Esophagus muscularis mucosa (tissue), 4 donors: Measurements from ENCODE around the gene MYL5. TPM values are rescaled to one million over a fixed set of nuclear protein-coding genes. Genes with fewer than 3 reads are reported as not detected.

Experiments
- DNase-seq: peaks from one replicate; pipeline ENCODE4 v3.0.0-alpha.2; 2017; ENCODE audit errors: extremely low spot score
- H3K27ac ChIP-seq, 4 donors: fragments of 200-600 bp; sonication (generic); replicated peaks in 1 of 4; 1 replicate in 3 of 4; 2 replicates in 1 of 4; pipeline ENCODE4 v1.5.1; 2016 to 2019; ENCODE audit warnings: mild to moderate bottlenecking in 1 of 4
- H3K27me3 ChIP-seq, 4 donors: fragments of 200-600 bp; sonication (generic); one replicate each; pipeline versions ENCODE4 v1.5.1 to v1.6.0; 2016 to 2019
- H3K36me3 ChIP-seq, 4 donors: fragments of 200-600 bp; sonication (generic); one replicate each; pipeline ENCODE4 v1.5.1; 2016 to 2019
- H3K4me1 ChIP-seq, 4 donors: fragments of 200-600 bp; sonication (generic); one replicate each; pipeline ENCODE4 v1.5.1; 2016 to 2019
- H3K4me3 ChIP-seq, 4 donors: fragments of 200-600 bp; sonication (generic); 1 replicate in 2 of 4; 2 replicates in 2 of 4; pipeline ENCODE4 v1.5.1; 2016 to 2019; ENCODE audit warnings: mild to moderate bottlenecking in 4 of 4, moderate library complexity in 1 of 4
- H3K9me3 ChIP-seq, 4 donors: fragments of 200-600 bp; sonication (generic); 1 replicate in 3 of 4; 2 replicates in 1 of 4; pipeline ENCODE4 v1.5.1; 2016 to 2019
- EP300 ChIP-seq: sonication (generic); formaldehyde crosslinking; IDR thresholded peaks from one replicate; pipeline ENCODE4 v1.6.1; 2017; ENCODE audit warnings: antibody characterized with exemption
- POLR2A ChIP-seq: fragments of 450-650 bp; IDR thresholded peaks from one replicate; pipeline ENCODE4 v1.6.1; 2017; ENCODE audit warnings: antibody characterized with exemption, moderate library complexity, mild to moderate bottlenecking, low read depth
- POLR2AphosphoS5 ChIP-seq, 2 donors: sonication (generic); formaldehyde crosslinking; IDR thresholded peaks; one replicate each; pipeline ENCODE4 v1.6.1; 2017; ENCODE audit warnings: antibody characterized with exemption in 2 of 2
- WGBS: methylation state at CpG from one replicate; pipeline ENCODE4 v1.1.5; 2018; 5-methylcytosine and 5-hydroxymethylcytosine counted together
- intact Hi-C: fragments of 100-400 bp; cut with DNase I; formaldehyde crosslinking; loops from one replicate; pipeline ENCODE4 v1.15.1; 2023
- total RNA-seq, 4 donors: library from RNA; depleted of rRNA; stranded (reverse); fragments of >200 nt; gene quantifications; one replicate each; pipeline versions ENCODE4 v1.1.0 to v1.2.1, GENCODE V29; 2016
- TF ChIP-seq, protein P1 (sequence below), 3 experiments: fragments of 200-600 bp in 2 of 3; fragments of 450-650 bp in 1 of 3; sonication (generic) in 2 of 3; IDR thresholded peaks; one replicate each; pipeline ENCODE4 v1.5.1; 2017 to 2019; ENCODE audit warnings: antibody characterized with exemption in 3 of 3, mild to moderate bottlenecking in 2 of 3, moderate library complexity in 1 of 3

MYL5 gene
- total RNA-seq, 4 donors from 2014 or later = 7.9 to 9.9 (median 9.6) TPM

DNA sequence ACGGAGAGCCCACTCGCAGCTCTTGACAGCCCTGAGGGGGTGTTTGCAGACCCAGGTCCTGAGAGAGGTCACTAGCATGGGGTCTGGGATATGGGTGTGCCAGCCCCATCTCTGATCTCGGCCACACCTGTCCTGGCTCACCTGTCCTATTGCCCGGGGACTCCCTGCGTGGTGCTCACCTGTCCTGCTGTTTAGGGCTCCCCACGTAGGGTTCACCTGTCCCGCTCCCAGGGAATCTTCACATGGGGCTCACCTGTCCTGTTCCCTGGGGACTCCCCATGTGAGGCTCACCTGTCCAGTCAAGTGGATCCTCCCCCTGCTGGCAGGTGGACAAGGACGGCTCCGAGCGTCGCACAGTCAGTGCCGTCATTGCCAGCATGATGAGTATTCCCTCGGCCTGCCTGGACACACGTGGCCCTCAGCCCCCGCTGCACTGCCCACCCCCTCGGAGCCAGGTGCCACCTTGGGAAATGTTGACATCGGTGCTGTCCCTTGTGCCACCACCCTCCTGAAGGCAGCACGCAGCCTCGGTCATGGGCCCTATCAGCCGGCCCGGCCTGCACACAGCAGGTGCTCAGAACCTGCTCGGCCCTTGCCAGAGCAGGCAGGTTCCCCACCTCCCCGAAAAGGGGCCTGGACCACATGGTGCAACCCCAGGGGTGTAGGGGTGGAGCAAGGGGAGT, 8.3 kb downstream of the MYL5 start:
- WGBS = 93% methylated on average over 16 of the region's 23 CpGs
- DNase-seq = no peak
- TF ChIP-seq, protein P1, sequence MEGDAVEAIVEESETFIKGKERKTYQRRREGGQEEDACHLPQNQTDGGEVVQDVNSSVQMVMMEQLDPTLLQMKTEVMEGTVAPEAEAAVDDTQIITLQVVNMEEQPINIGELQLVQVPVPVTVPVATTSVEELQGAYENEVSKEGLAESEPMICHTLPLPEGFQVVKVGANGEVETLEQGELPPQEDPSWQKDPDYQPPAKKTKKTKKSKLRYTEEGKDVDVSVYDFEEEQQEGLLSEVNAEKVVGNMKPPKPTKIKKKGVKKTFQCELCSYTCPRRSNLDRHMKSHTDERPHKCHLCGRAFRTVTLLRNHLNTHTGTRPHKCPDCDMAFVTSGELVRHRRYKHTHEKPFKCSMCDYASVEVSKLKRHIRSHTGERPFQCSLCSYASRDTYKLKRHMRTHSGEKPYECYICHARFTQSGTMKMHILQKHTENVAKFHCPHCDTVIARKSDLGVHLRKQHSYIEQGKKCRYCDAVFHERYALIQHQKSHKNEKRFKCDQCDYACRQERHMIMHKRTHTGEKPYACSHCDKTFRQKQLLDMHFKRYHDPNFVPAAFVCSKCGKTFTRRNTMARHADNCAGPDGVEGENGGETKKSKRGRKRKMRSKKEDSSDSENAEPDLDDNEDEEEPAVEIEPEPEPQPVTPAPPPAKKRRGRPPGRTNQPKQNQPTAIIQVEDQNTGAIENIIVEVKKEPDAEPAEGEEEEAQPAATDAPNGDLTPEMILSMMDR (IDR thresholded peaks at IDR 0.05) = no peak
- no peak for TF ChIP-seq POLR2A
- intact Hi-C loops = no loop called here
- Histone ChIP-seq H3K36me3 (peaks cover 0 to 11% (median 5%) of the 10 kb centered on the region in 4 donors), H3K4me1 (peaks cover 33 to 46% (median 37%) of the 10 kb centered on the region in 4 donors), H3K27me3 (peaks cover 0 to 42% (median 0%) of the 10 kb centered on the region in 4 donors), H3K4me3 (no peak overlapping the region), H3K9me3 (no peaks in the 10 kb centered on the region), H3K27ac (no peak overlapping the region)

- Histone ChIP-seq H3K4me1 (peaks cover 41 to 53% (median 45%) of the 10 kb centered on the region in 4 donors), H3K9me3 (no peaks in the 10 kb centered on the region), H3K27ac (no peak overlapping the region), H3K4me3 (no peak overlapping the region), H3K36me3 (peaks cover 0 to 11% (median 5%) of the 10 kb centered on the region in 4 donors), H3K27me3 (peaks cover 0 to 42% (median 0%) of the 10 kb centered on the region in 4 donors)
- intact Hi-C loops = no loop called here
- DNase-seq = no peak
- 91% methylated on average over 19 of the region's 25 CpGs for WGBS
- TF ChIP-seq, protein P1 (IDR thresholded peaks at IDR 0.05) = no peak
Observed at GRCh38 chr4:683247-683897, 9.0 kb downstream of the MYL5 start.

GRCh38 chr4:683982-684622, 9.8 kb downstream of the MYL5 start:
- no peak overlapping the region for H3K4me3 ChIP-seq
- no peak overlapping the region for H3K27ac ChIP-seq
- no peaks in the 10 kb centered on the region for H3K9me3 ChIP-seq
- no peak for DNase-seq
- intact Hi-C loops = no loop called here
- H3K4me1 ChIP-seq = peaks cover 45 to 60% (median 50%) of the 10 kb centered on the region in 4 donors
- WGBS = 26% methylated on average over 10 of the region's 19 CpGs
- H3K27me3 ChIP-seq = peaks cover 0 to 47% (median 0%) of the 10 kb centered on the region in 4 donors
- TF ChIP-seq, protein P1 (IDR thresholded peaks at IDR 0.05) = peak; percentile 36 to 66 (median 42)
- TF ChIP-seq POLR2AphosphoS5 (IDR thresholded peaks at IDR 0.05) = no peak
- peaks cover 0 to 11% (median 5%) of the 10 kb centered on the region in 4 donors for H3K36me3 ChIP-seq

GRCh38 chr4:684623-685327, 10.4 kb downstream of the MYL5 start:
- no peak for TF ChIP-seq EP300
- no peak for TF ChIP-seq POLR2A
- TF ChIP-seq, protein P1 (IDR thresholded peaks at IDR 0.05) = no peak
- Histone ChIP-seq H3K27me3 (peaks cover 0 to 45% (median 0%) of the 10 kb centered on the region in 4 donors), H3K9me3 (no peaks in the 10 kb centered on the region), H3K36me3 (peaks cover 0 to 11% (median 5%) of the 10 kb centered on the region in 4 donors), H3K4me3 (no peak overlapping the region), H3K27ac (no peak overlapping the region), H3K4me1 (peaks cover 52 to 67% (median 57%) of the 10 kb centered on the region in 4 donors)
- DNase-seq = no peak
- 64% methylated on average over 16 of the region's 21 CpGs for WGBS
- intact Hi-C loops = no loop called here
